T follicular helper cell (primary cell): ENCODE measurements around the gene MRPL23.

Experiments used
- DNase-seq: peaks from one replicate; pipeline ENCODE4 v3.0.0-alpha.2; 2020; ENCODE audit warnings: low read depth

The MRPL23 gene

DNA sequence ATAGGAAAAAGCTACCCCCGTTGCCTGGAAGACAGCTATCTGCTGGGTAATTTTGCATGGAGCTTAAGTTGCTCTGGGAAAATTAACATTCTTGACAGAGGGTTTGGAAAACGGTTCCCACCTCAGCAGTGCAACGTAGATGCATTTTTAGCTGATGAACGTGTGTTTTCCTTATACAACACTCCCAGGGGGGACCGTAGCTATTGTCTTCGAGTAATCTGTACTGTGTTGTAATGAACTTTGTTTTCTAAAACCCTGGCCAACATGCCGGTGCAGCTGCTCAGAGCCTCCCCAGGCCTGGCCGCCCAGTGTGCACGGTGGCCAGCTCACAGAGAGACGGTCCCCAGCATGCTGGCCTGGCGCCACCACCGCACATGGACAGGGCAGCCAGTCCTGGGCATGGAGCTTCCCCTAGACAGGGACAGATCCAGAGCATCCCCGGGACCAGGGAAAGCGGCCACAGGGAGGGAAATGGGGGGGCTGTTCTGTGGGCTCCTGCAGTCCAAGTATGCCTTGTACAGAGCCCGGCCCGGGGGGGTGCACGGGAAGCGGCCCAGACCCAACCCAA, 25.5 kb upstream of the MRPL23 start:
- no peak for DNase-seq

GRCh38 chr11:1922481-1923081, 24.6 kb upstream of the MRPL23 start:
- DNase-seq, result no peak

DNA sequence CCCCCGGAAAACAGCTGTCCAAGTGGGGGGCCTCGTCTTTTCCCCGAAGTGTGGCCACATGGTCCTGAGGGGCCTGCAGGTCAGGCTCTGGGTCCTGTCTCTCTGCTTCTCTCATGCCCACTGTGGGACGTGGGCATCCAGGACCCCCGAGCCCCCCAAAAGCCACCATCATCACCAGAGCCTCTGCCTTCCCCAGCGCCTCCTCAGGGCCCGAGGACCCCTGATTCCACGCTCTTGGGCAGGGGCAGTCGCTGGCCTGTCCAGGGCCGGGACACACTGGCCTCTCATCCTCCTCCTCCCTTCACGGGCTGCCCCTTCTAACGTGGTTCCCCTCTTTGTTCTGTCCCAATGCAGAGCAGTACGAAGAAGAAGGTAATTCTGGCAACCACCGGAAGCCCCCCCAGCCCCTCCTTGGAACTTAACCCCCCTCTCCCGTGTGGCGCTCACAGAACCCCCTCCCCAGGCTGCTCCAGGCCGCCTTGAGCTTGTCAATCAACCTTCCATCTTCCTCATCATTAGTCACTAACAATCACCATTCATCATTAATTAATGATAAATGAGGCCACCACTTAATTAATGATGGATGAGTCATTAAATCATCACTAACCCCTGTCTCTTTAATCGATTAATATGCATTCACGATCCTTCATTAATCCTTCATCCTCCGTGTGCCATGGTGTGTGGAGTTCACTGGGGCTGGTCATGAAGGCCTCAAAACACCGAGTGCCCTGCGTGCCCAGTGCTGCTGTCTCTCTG, 23.8 kb upstream of the MRPL23 start:
- DNase-seq, result no peak

GRCh38 chr11:1924181-1924580, 23.0 kb upstream of the MRPL23 start:
- DNase-seq, result no peak

DNA sequence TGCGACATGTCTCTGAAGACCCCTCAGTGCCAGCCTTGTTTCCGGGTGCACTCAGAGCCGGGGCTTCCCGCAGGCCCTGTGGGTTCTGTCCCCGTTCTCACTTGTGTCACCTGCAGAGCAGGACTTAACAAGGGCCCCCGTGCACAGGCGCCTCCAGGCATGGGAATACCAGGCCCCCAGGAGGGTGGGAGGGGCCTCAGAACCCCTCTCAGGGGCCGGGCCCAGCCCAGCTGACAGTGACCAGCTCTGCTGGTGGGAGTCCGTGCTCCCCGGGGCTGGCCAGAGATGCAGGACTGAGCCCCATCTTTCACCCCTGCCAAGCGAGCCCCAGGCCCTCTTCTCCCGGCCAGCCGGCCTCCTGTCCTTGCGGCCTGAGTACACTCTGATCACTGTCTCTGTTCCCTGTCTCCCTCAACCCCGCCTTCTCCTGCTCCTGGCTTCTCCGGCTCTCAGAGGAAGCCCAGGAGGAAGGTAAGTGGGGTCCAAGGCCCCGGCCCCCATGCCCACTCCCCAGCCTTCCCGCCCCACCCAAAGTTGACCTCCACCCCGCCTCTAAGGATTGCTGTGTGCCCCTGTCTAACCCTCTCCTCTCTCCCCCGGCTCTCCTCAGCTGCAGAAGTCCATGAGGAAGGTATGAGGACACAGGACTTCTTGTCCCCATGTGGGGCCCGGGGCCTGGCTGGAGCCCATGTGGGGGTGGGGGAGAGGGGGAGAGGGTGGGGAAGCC, 22.3 kb upstream of the MRPL23 start:
- DNase-seq, result no peak

DNA sequence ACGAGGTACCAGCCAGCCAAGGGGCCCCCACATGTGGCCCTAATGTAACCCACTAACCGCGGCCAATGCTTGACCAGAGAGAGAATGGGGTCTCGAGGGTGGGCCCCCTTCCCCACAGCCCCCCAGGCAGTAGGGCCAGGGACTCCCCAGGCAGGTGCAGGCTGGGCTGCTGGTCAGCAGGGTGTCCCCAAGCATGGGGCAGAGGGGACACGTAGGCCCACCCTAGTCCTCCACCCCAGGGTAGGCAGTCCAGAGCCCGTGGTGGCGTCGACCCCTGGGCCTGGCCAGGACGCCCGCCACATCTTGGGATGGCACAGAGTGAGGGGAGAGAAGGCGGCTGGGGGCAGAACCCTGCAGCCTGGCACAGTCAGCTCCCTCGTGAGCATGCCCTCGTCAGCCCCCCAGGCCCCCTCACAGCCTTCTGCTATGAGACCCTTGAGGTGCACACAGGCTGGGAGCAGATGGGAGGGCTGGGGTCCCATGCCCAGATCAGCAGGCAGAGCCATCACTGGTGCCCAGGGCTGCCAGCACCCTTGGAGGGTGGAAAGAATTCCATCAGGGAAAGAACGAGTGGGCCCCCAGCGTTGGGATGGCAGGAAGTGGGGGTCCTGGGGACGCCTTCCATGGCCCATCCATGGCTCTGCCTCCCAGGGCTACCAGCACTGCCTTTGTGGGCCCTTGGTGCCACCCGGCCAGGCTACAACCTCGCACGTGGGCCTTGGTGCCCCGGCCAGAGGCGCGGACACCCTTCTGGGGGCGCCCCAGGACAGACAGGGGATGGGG, 21.6 kb upstream of the MRPL23 start:
- no peak for DNase-seq

DNA sequence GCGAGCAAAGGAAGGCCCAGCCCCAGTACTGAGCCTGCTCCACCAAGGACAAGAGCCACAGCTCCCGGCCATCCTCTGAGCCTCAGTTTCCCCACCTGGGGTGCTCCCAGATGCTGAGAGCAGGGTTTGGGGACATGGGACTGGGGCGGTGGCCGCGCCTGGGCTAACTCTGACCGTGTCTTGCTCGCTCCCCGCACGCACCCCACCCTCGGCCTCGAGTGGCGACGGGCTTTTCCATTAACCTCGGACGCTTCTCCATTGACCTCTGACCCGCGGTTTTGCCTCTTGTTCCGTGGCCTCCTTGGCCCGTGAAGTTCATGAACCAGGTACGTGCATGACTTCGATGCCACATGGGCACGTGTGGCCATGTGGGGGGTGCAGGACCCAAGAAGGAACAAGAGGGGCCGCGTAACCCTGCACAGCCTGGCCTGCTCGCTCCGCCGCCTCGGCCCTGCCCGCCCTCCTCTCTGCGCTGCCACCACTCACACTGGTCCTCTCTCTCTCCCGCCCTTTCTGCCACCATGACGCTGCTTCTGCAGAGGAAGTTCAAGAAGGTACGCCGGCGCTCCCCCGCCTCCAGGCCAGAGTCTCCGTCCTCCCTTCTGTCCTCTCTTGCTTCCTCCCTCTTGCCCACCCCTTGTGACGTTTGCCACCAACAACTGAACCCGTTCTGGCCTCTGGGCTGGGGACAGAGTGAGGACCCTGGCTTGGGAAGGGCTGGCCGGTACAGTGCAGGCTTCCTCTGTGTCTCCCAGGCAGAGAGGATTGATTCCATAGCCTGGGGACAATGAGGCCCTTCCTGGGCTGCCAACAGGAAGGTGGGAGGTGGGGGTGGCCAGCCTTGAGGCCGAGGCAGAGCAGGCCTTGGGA, 20.7 kb upstream of the MRPL23 start:
- DNase-seq, result no peak

- no peak for DNase-seq
Observed at GRCh38 chr11:1927026-1927847, 19.9 kb upstream of the MRPL23 start.

GRCh38 chr11:1927848-1928469, 19.2 kb upstream of the MRPL23 start:
- no peak for DNase-seq

GRCh38 chr11:1928470-1928890, 18.7 kb upstream of the MRPL23 start:
- no peak for DNase-seq

GRCh38 chr11:1928891-1929541, 18.1 kb upstream of the MRPL23 start:
- DNase-seq, result no peak

GRCh38 chr11:1929621-1930461, 17.3 kb upstream of the MRPL23 start:
- no peak for DNase-seq

GRCh38 chr11:1930462-1930830, 16.7 kb upstream of the MRPL23 start:
- DNase-seq, result no peak

DNA sequence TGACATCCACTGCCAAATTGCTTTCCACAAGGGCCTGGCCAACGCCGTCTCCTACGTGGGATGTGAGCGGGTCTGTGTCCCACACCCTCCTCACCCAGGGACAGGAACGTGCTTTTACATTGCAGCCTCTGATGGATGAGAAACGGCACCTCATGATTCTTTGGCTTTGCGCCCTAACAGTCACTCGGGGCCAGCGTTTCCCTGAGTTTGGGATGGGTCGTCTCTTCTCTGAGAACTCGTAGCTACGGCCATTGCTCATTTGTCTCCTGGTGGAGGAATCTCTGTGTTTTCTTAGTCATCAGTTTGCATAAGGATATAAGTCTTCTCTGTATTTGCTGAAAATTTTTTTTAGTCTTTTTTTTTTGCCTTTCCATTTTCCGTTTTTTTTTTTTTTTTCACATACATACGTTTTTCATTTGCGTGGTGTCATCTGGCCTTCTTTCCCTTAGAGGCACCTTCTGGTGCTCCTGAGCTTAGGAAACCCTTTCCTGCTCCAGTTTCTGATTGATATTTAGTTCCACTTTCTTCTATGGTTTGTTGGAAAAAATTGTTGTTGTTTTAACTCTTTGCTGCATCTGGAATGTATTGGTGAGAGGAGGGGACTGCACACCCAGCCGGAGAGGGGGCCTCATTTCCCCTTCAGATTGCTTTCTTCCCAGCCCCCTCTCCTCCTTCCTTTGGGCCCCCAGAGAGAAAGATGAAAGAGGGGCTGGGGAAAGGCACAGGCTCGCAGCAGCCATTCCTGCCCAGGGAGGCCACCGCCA, 15.6 kb upstream of the MRPL23 start:
- no peak for DNase-seq

DNA sequence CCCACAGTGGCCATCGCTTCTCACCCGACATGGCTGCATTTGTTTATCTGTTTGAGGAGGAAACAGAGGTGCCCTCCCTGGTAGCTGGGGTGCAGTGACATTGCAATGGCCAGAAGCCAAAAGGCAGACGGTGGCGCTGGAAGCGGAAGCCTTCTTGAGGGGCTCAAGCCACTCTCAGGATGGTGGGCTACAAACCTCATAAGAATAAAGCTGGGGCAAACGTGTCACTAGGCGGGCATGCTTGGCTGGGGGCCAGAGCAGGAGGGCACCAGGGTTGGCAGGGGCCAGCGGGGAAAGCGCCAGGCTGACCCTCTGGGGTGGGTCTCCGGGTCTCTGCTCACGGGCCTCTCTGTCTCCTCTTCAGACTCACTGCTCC, 15.0 kb upstream of the MRPL23 start:
- no peak for DNase-seq

DNA sequence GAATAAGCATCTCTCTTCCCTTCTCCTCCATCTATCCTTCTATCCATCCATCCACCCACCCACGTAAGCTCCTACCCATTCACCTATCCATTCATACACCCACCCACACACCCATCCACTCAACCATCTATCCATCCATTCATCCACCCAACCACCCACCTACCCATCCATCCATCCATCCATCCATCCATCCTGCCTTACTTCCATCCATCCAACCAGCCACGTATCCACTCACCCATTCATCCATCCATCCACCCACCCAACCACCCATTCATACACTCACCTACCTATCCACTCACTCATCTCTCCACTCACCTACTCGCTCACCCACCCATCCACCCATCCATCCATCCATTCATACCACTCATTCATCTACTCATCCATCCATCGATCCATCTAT, 14.5 kb upstream of the MRPL23 start:
- no peak for DNase-seq
